CD4-positive, alpha-beta T cell treated with Interleukin-17A for 4 hours (primary cell): ENCODE results near the gene WWOX.

Experiments used
- DNase-seq: peaks from one replicate; pipeline ENCODE4 v3.0.0-alpha.2; 2020; ENCODE audit warnings: mixed read lengths

WWOX gene

GRCh38 chr16:78407191-78407590 is 307.7 kb downstream of the WWOX start:
- no peak for DNase-seq

GRCh38 chr16:78413651-78414050 is 314.2 kb downstream of the WWOX start:
- no peak for DNase-seq

GRCh38 chr16:78415013-78415412 is 315.6 kb downstream of the WWOX start:
- no peak for DNase-seq

- no peak for DNase-seq
Observed at GRCh38 chr16:78415669-78416068, 316.2 kb downstream of the WWOX start.

GRCh38 chr16:78416400-78416799 is 316.9 kb downstream of the WWOX start:
- DNase-seq = no peak

- DNase-seq = no peak
Observed at GRCh38 chr16:78421181-78421708, 321.8 kb downstream of the WWOX start.

GRCh38 chr16:78425281-78425680 is 325.8 kb downstream of the WWOX start:
- no peak for DNase-seq

GRCh38 chr16:78425891-78426510 is 326.5 kb downstream of the WWOX start:
- DNase-seq = no peak

- no peak for DNase-seq
Observed at GRCh38 chr16:78428193-78428592, 328.7 kb downstream of the WWOX start.

GRCh38 chr16:78430281-78430680 is 330.8 kb downstream of the WWOX start:
- DNase-seq = no peak

GRCh38 chr16:78431004-78431670 is 331.7 kb downstream of the WWOX start:
- no peak for DNase-seq

- DNase-seq = no peak
Observed at GRCh38 chr16:78431701-78432100, 332.2 kb downstream of the WWOX start.

- no peak for DNase-seq
Observed at GRCh38 chr16:78432451-78432850, 333.0 kb downstream of the WWOX start.

GRCh38 chr16:78433116-78433515 is 333.7 kb downstream of the WWOX start:
- no peak for DNase-seq

- DNase-seq = no peak
Observed at GRCh38 chr16:78434401-78434800, 334.9 kb downstream of the WWOX start.

- no peak for DNase-seq
Observed at GRCh38 chr16:78435260-78435659, 335.8 kb downstream of the WWOX start.

- no peak for DNase-seq
Observed at GRCh38 chr16:78436023-78436422, 336.6 kb downstream of the WWOX start.

- DNase-seq = no peak
Observed at GRCh38 chr16:78436846-78437245, 337.4 kb downstream of the WWOX start.

GRCh38 chr16:78437352-78437968 is 338.0 kb downstream of the WWOX start:
- DNase-seq = peak; percentile 52

- DNase-seq = no peak
Observed at GRCh38 chr16:78438219-78438618, 338.8 kb downstream of the WWOX start.

GRCh38 chr16:78438632-78439031 is 339.2 kb downstream of the WWOX start:
- DNase-seq = no peak

GRCh38 chr16:78439646-78440045 is 340.2 kb downstream of the WWOX start:
- no peak for DNase-seq

- DNase-seq = no peak
Observed at GRCh38 chr16:78441298-78441697, 341.8 kb downstream of the WWOX start.
